ENCODE data around the gene RASGEF1B. TPM values are rescaled to one million over a fixed set of nuclear protein-coding genes. Genes with fewer than 3 reads are reported as not detected.

Gene RASGEF1B
- total RNA-seq, 1 experiment from 2014 or later: 1.4 TPM

GRCh38 chr4:81418572-81418971 lies 53.1 kb downstream of the RASGEF1B start:
- H4K20me1 ChIP-seq (ENCODE audit: low read length): no peaks in the 10 kb centered on the region
- BruUV-seq (replicated peaks): no TSS peak

GRCh38 chr4:81412946-81413495 lies 58.7 kb downstream of the RASGEF1B start:
- no peaks in the 10 kb centered on the region for H3K9me2 ChIP-seq (replicated peaks; ENCODE audit: low read length)
- ATAC-seq: no peak
- no peak overlapping the region for H3K4me2 ChIP-seq (ENCODE audit: low read length)
- TF ChIP-seq CTCF (conservative IDR thresholded peaks at IDR 0.05; ENCODE audit: low read depth, low read length): no peak
- TF ChIP-seq EZH2 (IDR thresholded peaks at IDR 0.05; ENCODE audit: low read length, unreplicated experiment): no peak
- no peak for TF ChIP-seq EZH2phosphoT487 (IDR thresholded peaks at IDR 0.05; ENCODE audit: borderline replicate concordance, low read length)
- H3K4me1 ChIP-seq (ENCODE audit: insufficient read depth, low read length): no peaks in the 10 kb centered on the region
- POLR2A ChIA-PET (ENCODE audit: unreplicated experiment): no interaction called here
- H2AFZ ChIP-seq (ENCODE audit: low read length): no peak overlapping the region
- H3F3A ChIP-seq (ENCODE audit: low read length, unreplicated experiment): no peaks in the 10 kb centered on the region
- DNase-seq: no peak
- no peak overlapping the region for H3K27ac ChIP-seq (ENCODE audit: low read length)
- no peaks in the 10 kb centered on the region for H3K36me3 ChIP-seq (ENCODE audit: low read depth, low read length)
- H3K4me3 ChIP-seq (ENCODE audit: low read length): no peak overlapping the region
- no TSS peak for BruUV-seq (replicated peaks)
- CTCF ChIA-PET: no interaction called here
- no peaks in the 10 kb centered on the region for H3K79me2 ChIP-seq (ENCODE audit: low read length)
- no peak overlapping the region for H3K9ac ChIP-seq (ENCODE audit: low read length)
- H3K27me3 ChIP-seq (ENCODE audit: low read length): no peaks in the 10 kb centered on the region
- H3K9me3 ChIP-seq (ENCODE audit: low read length): no peaks in the 10 kb centered on the region
- intact Hi-C loops (cut with micrococcal nuclease): no loop called here
- H4K20me1 ChIP-seq (ENCODE audit: low read length): no peaks in the 10 kb centered on the region

More at GRCh38 chr4:81418572-81418971, 53.1 kb downstream of the RASGEF1B start:
- TF ChIP-seq EZH2 (IDR thresholded peaks at IDR 0.05; ENCODE audit: low read length, unreplicated experiment): no peak
- no peak for TF ChIP-seq CTCF (conservative IDR thresholded peaks at IDR 0.05; ENCODE audit: low read depth, low read length)
- TF ChIP-seq EZH2phosphoT487 (IDR thresholded peaks at IDR 0.05; ENCODE audit: borderline replicate concordance, low read length): no peak
- Histone ChIP-seq H3K36me3 (ENCODE audit: low read depth, low read length) (no peaks in the 10 kb centered on the region), H3K4me1 (ENCODE audit: insufficient read depth, low read length) (peaks cover 17% of the 10 kb centered on the region), H3F3A (ENCODE audit: low read length, unreplicated experiment) (no peaks in the 10 kb centered on the region), H3K9me2 (replicated peaks; ENCODE audit: low read length) (no peaks in the 10 kb centered on the region), H3K9ac (ENCODE audit: low read length) (no peak overlapping the region), H3K27me3 (ENCODE audit: low read length) (no peaks in the 10 kb centered on the region), H3K9me3 (ENCODE audit: low read length) (no peaks in the 10 kb centered on the region), H3K4me2 (ENCODE audit: low read length) (no peak overlapping the region), H3K79me2 (ENCODE audit: low read length) (no peaks in the 10 kb centered on the region), H3K27ac (ENCODE audit: low read length) (no peak overlapping the region), H2AFZ (ENCODE audit: low read length) (no peak overlapping the region), H3K4me3 (ENCODE audit: low read length) (no peak overlapping the region)
- DNase-seq: no peak
- intact Hi-C loops (cut with micrococcal nuclease): no loop called here
- ChIA-PET POLR2A (ENCODE audit: unreplicated experiment) (no interaction called here), CTCF (no interaction called here)
- ATAC-seq: no peak

GRCh38 chr4:81410680-81411079 lies 61.0 kb downstream of the RASGEF1B start:
- no peaks in the 10 kb centered on the region for H4K20me1 ChIP-seq (ENCODE audit: low read length)
- H3K27me3 ChIP-seq (ENCODE audit: low read length): no peaks in the 10 kb centered on the region
- H3K79me2 ChIP-seq (ENCODE audit: low read length): no peaks in the 10 kb centered on the region
- no peak for ATAC-seq
- no peaks in the 10 kb centered on the region for H3K9me3 ChIP-seq (ENCODE audit: low read length)
- DNase-seq: no peak
- POLR2A ChIA-PET (ENCODE audit: unreplicated experiment): no interaction called here
- TF ChIP-seq EZH2phosphoT487 (IDR thresholded peaks at IDR 0.05; ENCODE audit: borderline replicate concordance, low read length): no peak
- TF ChIP-seq EZH2 (IDR thresholded peaks at IDR 0.05; ENCODE audit: low read length, unreplicated experiment): no peak
- TF ChIP-seq CTCF (conservative IDR thresholded peaks at IDR 0.05; ENCODE audit: low read depth, low read length): no peak
- no peaks in the 10 kb centered on the region for H3F3A ChIP-seq (ENCODE audit: low read length, unreplicated experiment)
- no peaks in the 10 kb centered on the region; the same call in 1 of the 2 replicates for H3K36me3 ChIP-seq (ENCODE audit: low read depth, low read length)
- H3K27ac ChIP-seq (ENCODE audit: low read length): no peak overlapping the region
- H3K4me3 ChIP-seq (ENCODE audit: low read length): no peak overlapping the region
- no peaks in the 10 kb centered on the region for H3K4me1 ChIP-seq (ENCODE audit: insufficient read depth, low read length)
- H2AFZ ChIP-seq (ENCODE audit: low read length): no peak overlapping the region
- intact Hi-C loops (cut with micrococcal nuclease): no loop called here
- CTCF ChIA-PET: no interaction called here
- no peak overlapping the region for H3K9ac ChIP-seq (ENCODE audit: low read length)
- no peaks in the 10 kb centered on the region for H3K9me2 ChIP-seq (replicated peaks; ENCODE audit: low read length)
- H3K4me2 ChIP-seq (ENCODE audit: low read length): no peak overlapping the region
- no TSS peak for BruUV-seq (replicated peaks)

All from PC-3 (cell line).